Cortex of kidney (tissue), 1 donor: Measurements from ENCODE around the gene DYNC2LI1.

Experiments used
- DNase-seq: peaks from one replicate; lab custom pipeline; 2025; lab: John Stamatoyannopoulos, UW

The DYNC2LI1 gene

GRCh38 chr2:43763091-43763490, 10.7 kb upstream of the DYNC2LI1 start:
- DNase-seq: no peak

DNA sequence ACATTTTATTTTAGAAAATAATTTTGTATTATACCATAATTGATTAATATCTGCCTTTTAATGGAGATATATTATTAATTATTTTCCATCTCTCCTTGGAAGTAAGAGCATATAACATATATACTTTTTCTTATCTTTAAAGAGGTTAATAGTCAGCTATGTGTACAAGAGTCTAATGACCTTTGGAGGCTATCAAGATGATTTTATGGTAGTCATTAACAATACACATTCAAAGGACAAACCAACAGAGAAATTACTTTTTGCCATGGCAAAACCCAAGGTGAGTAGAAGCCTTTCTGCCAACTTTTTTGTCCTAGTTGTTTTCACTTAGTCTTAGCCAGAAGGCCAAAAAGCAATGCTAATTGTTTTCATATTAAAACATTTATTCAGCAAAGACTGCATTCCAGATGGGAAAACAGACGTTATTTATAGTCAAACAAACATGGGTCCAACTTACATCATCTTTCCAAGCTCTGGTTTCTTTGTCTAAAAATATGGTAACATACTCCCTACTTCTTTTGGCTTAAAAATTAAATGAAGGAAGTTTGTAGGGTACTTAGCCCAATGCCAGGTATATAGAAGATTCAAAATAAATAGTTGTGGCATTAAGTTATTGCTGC, 9.6 kb upstream of the DYNC2LI1 start:
- no peak for DNase-seq

GRCh38 chr2:43766006-43766405, 7.8 kb upstream of the DYNC2LI1 start:
- DNase-seq: no peak

DNA sequence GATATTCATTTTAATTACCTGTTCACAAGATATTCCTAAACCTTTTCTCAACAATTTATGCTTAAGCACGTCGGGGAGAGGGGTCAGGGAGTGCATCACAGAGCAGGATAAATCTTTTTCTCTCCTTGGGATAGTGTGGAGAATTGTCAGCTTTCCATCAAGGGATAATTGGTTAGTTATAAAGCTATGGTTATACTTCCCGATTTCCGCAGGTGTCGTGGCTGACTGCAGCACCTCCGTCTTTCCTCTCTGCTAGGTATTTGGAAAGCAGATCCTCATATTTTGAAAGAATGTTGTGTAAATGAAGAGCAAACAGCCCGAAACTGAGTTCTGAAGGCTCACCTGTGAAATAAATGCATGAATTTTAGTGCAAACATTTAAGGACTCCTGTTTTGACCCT, 778 bp downstream of the DYNC2LI1 start:
- DNase-seq: no peak

DNA sequence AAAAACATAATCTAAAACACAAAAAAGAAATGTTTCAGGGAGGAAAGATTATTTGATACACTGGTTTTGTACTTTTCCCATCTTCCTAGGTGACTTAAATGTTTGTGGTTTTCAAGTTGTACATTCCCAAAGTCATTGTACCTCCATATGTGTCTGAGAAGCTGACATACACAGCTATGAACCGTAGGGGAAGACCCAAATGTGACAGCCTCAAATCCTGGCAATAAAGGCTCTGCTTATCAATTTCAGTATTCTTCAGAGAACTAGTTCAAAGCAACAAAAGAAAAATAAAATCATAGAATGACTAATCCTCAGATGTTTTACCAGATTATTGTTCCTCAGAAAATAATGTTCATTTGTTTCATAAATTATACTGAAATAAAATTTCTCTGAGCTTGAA, 2.5 kb downstream of the DYNC2LI1 start:
- DNase-seq: no peak

DNA sequence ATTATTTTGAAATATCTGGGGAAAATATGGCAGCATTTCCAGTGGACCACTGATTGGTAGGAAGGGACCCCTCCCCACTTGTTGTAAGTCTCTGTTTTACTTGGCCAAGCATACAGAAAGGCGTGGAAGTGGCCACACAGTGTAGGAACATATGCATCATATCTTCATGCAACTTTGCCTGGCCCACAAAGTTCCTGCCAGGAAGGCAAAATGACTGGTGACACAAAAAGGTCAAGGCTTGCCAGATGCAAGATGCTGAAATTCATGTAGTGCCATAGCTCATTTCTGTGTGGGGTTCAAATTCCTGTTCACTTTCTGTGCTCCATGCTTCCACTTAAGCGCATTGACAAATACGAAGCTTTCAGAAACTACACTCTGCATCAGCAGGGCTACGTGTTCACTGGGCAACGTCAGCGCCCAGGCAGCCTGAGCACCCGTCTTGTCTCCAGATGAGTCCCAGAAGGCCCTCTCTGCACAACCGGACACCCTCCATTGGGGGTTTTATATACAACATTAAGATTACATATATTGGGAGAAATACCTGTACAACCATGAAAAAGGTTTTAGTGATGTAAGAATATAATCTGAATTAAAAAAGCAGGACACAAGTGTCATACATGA, 3.6 kb downstream of the DYNC2LI1 start:
- DNase-seq: no peak

DNA sequence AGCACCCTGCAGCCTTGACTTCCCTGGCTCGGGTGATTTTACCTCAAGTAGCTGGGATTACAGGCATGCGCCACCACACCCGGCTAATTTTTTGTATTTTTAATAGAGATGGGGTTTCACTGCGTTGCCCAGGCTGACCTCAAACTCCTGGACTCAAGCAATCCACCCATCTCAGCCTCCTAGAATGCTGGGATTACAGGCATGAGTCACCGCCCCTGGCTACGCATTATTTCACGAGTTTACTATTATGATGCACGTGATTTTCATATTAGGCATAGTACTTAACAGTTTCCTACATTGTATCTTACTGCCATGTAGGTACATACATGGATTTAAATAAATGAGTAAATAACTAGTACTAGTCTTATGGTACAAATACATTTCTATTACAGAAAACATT, 4.4 kb downstream of the DYNC2LI1 start:
- no peak for DNase-seq

DNA sequence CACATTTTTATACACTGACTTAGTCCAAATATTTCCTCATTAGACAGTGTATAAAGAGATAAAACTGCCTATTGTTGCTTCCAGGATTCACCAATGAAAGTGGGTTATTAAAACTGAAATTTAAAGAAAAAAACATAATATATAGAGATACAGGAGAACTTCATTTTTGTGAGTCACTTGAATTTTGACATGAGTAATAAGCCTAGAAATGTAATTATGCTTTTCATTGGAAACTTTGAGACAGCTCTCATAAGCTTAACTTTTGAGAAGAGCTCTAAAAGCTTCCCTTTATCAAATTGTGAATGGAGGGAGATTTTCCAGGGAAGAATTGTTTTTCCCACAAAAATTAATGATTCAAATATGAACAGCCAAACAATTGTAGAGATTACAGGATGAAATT, 14.1 kb downstream of the DYNC2LI1 start:
- DNase-seq: no peak

GRCh38 chr2:43788646-43789045, 14.8 kb downstream of the DYNC2LI1 start:
- DNase-seq: no peak

DNA sequence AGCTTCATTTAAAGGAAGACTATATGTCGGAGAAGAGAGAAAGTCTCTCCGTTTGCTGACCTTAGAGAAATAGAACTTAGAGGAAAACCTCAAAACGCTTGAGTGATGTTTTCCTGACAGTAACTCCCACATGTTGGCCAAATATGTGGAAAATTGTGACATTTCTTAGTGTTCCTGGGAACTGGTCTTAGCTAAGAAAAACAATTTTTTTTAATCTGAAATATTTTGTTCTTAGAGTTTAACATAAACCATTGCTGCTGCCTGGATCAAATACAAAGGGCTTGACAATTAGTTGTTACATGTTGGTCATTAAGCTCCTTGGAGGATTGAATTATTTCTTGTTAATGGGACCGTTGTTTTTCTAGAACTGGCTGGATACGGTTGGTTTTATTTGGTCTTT, 16.3 kb downstream of the DYNC2LI1 start:
- DNase-seq: no peak

DNA sequence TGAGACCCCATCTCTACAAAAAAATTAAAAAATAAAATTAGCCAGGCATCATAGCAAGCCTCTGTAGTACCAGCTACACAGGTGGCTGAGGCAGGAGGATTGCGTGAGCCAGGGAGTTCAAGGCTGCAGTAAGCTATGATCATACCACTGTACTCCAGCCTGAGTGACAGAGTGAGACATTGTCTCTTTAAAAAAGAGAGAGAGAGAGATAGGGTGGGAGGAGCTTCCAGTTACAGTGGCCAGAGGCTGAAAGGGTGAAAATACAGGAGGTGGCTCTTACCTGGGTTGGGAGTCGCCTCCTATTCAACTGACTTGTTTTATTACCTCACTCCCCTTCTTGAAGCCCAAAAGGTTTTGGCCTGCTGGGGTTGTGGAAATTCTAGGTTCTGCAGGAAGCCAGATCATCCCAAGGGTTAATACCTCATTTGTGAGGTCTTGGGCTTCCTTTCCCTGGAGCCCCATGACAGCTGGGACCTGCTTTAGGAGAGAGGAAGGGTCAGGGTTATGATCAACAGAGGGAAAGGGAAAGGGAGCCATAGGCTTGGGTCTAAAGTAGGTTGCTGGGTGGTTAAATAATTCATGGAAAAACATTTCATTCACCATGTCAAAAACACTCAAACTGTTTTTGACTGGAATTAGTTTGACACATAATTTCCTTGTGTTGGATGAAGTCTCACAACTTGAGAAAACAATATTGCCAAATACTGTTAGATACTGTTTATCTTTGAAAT, 17.4 kb downstream of the DYNC2LI1 start:
- DNase-seq: no peak

DNA sequence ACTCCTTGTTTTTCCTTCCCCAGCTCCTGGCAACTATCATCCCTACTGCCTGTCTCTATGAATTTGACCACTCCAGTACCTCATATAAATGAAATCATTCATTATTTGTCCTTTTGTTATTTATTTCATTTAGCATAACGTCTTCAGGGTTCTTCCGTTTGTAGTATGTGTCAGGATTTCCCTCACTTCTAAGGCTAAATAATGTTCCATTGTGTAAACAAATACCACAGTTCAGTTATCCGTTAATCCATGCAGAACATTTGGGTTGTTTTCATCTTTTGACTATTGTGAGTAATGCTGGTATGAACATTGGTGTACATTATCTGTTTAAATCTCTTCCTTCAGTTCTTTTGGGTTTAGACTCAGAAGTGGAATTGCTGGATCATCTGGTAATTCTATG, 18.8 kb downstream of the DYNC2LI1 start:
- DNase-seq: no peak

- DNase-seq: no peak
Measured at GRCh38 chr2:43794956-43795355, 21.1 kb downstream of the DYNC2LI1 start.

DNA sequence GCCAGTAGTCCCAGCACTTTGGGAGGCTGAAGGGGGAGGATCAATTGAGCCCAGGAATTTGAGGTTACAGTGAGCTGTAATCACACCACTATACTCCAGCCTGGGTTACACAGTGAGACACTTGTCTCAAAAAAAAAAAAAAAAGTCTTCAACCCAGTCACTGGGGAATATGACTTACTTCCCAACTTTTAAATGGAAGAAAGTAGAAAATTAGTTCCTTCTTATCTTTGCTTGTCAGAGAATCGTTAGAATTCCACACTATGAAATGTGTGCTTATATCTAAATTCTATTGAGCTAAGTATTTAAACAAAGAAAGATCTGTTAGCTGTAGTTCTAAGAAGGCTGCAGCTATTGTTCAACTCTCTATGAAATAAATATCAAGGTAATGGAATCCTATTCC, 22.4 kb downstream of the DYNC2LI1 start:
- no peak for DNase-seq

- DNase-seq: no peak
Measured at GRCh38 chr2:43798300-43798699, 24.5 kb downstream of the DYNC2LI1 start.

GRCh38 chr2:43800894-43801293, 27.1 kb downstream of the DYNC2LI1 start:
- DNase-seq: no peak

DNA sequence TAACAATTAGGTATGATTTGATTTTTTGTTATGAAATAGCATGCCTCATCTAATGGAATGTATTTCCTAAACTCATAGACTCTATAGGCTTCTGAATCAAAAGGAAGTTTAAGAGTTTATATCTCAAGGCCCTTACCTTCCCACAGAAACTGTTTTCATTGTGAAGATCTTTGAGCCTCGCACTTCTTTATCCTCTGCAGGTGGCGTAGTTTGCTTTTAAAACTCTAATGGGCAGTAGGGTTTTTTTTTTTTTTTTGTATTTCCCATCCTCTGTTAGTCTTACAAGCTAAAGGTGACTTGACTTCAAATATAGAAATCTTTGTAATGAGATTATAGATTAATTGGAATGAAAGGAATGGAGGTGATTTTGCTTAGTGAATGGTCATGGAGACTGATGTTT, 28.3 kb downstream of the DYNC2LI1 start:
- DNase-seq: no peak

- no peak for DNase-seq
Measured at GRCh38 chr2:43803113-43803512, 29.3 kb downstream of the DYNC2LI1 start.

GRCh38 chr2:43806719-43807031, 32.8 kb downstream of the DYNC2LI1 start:
- no peak for DNase-seq

- no peak for DNase-seq
Measured at GRCh38 chr2:43810452-43810851, 36.6 kb downstream of the DYNC2LI1 start.

- no peak for DNase-seq
Measured at GRCh38 chr2:43810888-43811287, 37.0 kb downstream of the DYNC2LI1 start.

- no peak for DNase-seq
Measured at GRCh38 chr2:43812006-43812405, 38.2 kb downstream of the DYNC2LI1 start.

GRCh38 chr2:43812947-43813346, 39.1 kb downstream of the DYNC2LI1 start:
- no peak for DNase-seq

DNA sequence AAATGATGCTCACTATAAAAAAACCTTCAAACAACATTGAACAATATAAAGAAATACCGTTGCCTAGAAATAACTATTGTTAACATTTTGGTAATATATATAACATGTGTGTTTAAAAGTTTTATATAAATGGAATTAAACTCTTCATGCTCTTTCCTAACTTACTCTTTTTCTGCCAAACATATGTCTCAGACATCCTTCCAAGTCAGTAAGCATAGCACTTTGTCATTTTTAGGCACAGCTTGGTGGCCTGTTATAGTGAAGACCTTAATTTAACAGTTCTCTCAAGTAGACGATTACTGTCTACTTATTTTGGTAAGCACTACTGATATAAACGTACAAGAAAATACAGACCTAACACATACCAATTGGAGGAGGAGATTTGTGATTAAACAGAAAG, 40.9 kb downstream of the DYNC2LI1 start:
- DNase-seq: no peak
